ENCODE data around the gene CUX1.

GRCh38 chr7:101860316-101861217, 43.1 kb downstream of the CUX1 start:
- no peak for TF ChIP-seq EP300 (IDR thresholded peaks at IDR 0.05; ENCODE audit: low read depth)
- TF ChIP-seq POLR2AphosphoS5 (IDR thresholded peaks at IDR 0.05) = no peak
- no peak for TF ChIP-seq POLR2A (IDR thresholded peaks at IDR 0.05)
